Loucy (cell line): Measurements from ENCODE around the gene SHMT2.

ENCODE experiments used
- CTCF ChIP-seq: fragments of 200-600 bp; sonication (generic); conservative IDR thresholded peaks from 2 replicates; pipeline ENCODE4 v1.5.1; 2014; ENCODE audit warnings: mild to moderate bottlenecking, antibody characterized with exemption, low read length
- EZH2phosphoT487 ChIP-seq: fragments of 200-600 bp; IDR thresholded peaks from 2 replicates; pipeline ENCODE4 v1.6.1; 2018; ENCODE audit warnings: antibody characterized with exemption, mild to moderate bottlenecking, moderate library complexity, borderline replicate concordance

GRCh38 chr12:57211791-57212700 is 17.5 kb upstream of the SHMT2 start:
- TF ChIP-seq CTCF (no peak), EZH2phosphoT487 (no peak)
